ENCODE data around the gene EEFSEC.

The EEFSEC gene

DNA sequence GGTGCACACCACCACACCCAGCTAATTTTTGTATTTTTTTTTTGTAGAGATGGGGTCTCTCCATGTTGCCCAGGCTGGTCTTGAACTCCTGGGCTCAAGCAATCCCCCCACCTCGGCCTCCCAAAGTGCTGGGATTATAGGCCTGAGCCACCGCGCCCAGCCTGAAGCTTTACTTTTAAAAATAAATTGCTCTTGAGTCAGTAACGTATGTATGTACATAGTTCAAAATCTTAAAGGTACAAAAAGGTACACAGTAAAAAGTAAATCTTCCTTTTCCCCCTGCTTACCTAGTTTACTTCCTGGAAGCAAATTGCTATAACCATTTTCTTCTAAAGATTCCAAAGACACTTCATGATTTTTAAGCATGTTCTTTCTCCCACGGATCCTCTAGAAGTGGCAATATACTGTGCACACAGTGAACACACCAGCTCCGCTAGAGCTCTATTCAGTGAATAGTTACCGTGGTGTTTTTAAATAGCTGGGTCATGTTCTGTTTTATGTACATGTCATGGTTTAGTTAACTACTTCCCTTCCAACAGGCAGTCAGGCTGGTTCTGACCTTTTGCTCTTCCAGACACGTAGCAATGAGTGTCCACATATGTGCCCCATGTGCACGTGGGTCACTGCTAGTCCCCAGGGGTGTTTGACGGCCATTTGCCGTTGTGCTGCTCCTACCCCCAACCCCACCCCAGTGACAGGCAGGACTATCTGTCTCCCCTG, 82.1 kb downstream of the EEFSEC start:
- H3K36me3 ChIP-seq (ENCODE audit: control insufficient read depth, insufficient read depth, low read length), result no peaks in the 10 kb centered on the region
- no peak overlapping the region for H3K27ac ChIP-seq (ENCODE audit: low read depth, low read length)
- H3K27me3 ChIP-seq (ENCODE audit: control insufficient read depth, insufficient read depth, low read length), result no peaks in the 10 kb centered on the region
- H3K9me3 ChIP-seq (ENCODE audit: control insufficient read depth, insufficient read depth, low read length), result no peaks in the 10 kb centered on the region
- no peak overlapping the region for H3K4me3 ChIP-seq (ENCODE audit: low read depth, low read length)
- H3K9ac ChIP-seq (ENCODE audit: low read depth, low read length), result no peak overlapping the region
- peaks cover 11% of the 10 kb centered on the region; the same call in 1 of the 2 replicates for H3K4me1 ChIP-seq (ENCODE audit: control insufficient read depth, insufficient read depth, low read length)

DNA sequence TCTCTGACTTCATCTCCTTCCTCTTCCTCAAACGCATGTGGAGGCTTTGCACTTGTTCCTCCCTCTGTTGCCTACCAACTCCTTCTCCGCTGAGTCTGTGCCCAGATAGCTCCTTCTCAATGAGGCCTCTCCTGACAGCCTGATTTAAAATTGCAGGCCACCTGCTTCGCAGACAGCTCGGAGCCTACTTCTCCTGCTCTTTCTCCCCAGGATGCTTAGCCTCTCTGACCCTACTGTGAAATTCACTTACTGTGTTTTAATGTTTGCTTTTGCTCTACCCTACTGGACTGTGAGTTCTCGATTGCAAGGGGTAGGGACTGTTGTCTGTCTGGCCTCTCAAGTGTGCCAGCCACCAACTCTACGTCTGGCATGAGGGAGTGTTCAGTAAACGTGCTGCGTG, 83.4 kb downstream of the EEFSEC start:
- no peak overlapping the region for H3K27ac ChIP-seq (ENCODE audit: low read depth, low read length)

DNA sequence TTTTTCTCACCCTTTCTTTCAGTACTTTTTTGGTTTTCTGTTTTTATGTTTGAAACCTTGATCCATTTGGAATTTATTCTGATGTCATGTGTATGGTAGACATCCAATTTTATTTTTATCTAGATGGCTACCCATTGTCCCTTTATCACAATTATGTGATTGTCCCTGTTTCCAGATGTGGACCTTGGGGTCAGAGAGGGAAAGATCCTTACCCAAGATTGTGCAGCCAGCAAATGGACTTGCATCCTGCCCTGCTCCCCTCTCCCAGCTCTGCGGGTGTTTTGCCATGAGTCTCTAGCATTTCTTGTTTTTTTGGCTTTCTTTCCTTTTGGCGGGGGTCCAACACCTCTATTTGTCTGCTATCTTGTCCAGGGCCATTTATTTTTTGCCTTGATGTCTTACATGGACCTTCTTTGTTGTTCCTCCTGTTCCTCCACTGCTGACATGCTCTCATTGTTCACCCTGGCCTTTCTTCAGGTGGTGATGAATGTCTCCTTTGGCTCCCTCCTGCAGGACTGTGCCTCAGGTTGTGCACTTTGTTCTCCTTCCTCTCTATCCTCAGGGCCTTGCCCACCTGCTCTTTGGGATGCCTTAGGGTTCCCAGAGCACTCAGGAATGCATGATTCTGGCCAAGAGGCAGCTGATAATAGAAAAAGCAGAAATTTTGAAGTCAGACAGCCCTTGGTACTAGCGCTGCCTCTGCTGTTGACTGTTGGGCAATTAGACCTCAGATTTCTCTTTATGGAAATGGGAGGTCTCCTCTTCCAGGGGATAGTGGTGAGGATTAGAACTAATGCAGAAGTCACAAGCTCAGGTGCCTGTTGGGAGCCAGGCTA, 84.3 kb downstream of the EEFSEC start:
- H3K4me3 ChIP-seq (ENCODE audit: low read depth, low read length), result no peak overlapping the region
- no peaks in the 10 kb centered on the region for H3K9me3 ChIP-seq (ENCODE audit: control insufficient read depth, insufficient read depth, low read length)
- H3K9ac ChIP-seq (ENCODE audit: low read depth, low read length), result no peak overlapping the region
- peaks cover 4% of the 10 kb centered on the region; the same call in 1 of the 2 replicates for H3K4me1 ChIP-seq (ENCODE audit: control insufficient read depth, insufficient read depth, low read length)
- no peaks in the 10 kb centered on the region for H3K27me3 ChIP-seq (ENCODE audit: control insufficient read depth, insufficient read depth, low read length)
- no peaks in the 10 kb centered on the region for H3K36me3 ChIP-seq (ENCODE audit: control insufficient read depth, insufficient read depth, low read length)
- H3K27ac ChIP-seq (ENCODE audit: low read depth, low read length), result no peak overlapping the region

More for the DNA sequence above, 83.4 kb downstream of the EEFSEC start:
- H3K9ac ChIP-seq (ENCODE audit: low read depth, low read length), result no peak overlapping the region
- H3K4me3 ChIP-seq (ENCODE audit: low read depth, low read length), result no peak overlapping the region
- H3K27me3 ChIP-seq (ENCODE audit: control insufficient read depth, insufficient read depth, low read length), result no peaks in the 10 kb centered on the region
- H3K36me3 ChIP-seq (ENCODE audit: control insufficient read depth, insufficient read depth, low read length), result no peaks in the 10 kb centered on the region
- no peaks in the 10 kb centered on the region for H3K9me3 ChIP-seq (ENCODE audit: control insufficient read depth, insufficient read depth, low read length)
- H3K4me1 ChIP-seq (ENCODE audit: control insufficient read depth, insufficient read depth, low read length), result peaks cover 6% of the 10 kb centered on the region; the same call in 1 of the 2 replicates

DNA sequence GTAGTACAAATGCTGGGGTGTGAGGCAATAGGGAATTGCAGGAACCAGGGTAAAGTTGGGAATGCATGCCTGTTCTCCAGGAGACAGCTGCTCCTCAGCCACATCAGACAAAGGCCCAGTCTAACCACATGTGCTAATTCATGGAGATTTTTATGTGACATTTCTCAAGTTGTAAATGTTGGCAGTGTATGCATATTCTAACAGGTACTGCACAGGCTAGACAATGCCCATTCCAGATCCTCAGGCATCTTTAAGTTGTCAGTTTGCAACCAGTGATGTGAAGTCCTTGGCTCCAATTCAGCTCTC, 84.9 kb downstream of the EEFSEC start:
- no peak overlapping the region for H3K9ac ChIP-seq (ENCODE audit: low read depth, low read length)
- H3K4me1 ChIP-seq (ENCODE audit: control insufficient read depth, insufficient read depth, low read length), result peaks cover 4% of the 10 kb centered on the region; the same call in 1 of the 2 replicates
- no peak overlapping the region for H3K27ac ChIP-seq (ENCODE audit: low read depth, low read length)
- H3K9me3 ChIP-seq (ENCODE audit: control insufficient read depth, insufficient read depth, low read length), result no peaks in the 10 kb centered on the region
- H3K36me3 ChIP-seq (ENCODE audit: control insufficient read depth, insufficient read depth, low read length), result no peaks in the 10 kb centered on the region
- H3K4me3 ChIP-seq (ENCODE audit: low read depth, low read length), result no peak overlapping the region
- H3K27me3 ChIP-seq (ENCODE audit: control insufficient read depth, insufficient read depth, low read length), result no peaks in the 10 kb centered on the region

DNA sequence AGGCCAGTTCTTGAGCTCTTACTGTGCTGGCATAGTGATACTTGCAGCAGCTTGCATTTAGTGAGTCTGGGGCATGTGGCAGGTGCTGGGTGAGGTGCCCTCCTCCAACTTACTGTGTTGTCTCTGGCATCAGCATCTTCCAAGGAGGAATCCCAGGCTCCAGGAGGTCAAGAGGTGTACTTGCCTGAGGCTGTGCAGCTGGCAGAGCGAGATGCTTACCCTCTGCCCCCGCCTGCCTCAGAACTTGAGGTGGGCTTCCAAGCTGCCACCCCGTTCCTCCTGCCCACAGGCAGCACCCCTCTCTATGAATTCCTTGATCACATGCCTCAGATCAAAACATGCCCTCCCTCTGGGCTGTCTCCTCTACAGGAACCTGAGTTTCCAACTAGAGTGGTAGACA, 86.0 kb downstream of the EEFSEC start:
- Histone ChIP-seq H3K36me3 (ENCODE audit: control insufficient read depth, insufficient read depth, low read length) (no peaks in the 10 kb centered on the region), H3K4me3 (ENCODE audit: low read depth, low read length) (no peak overlapping the region), H3K27ac (ENCODE audit: low read depth, low read length) (no peak overlapping the region), H3K27me3 (ENCODE audit: control insufficient read depth, insufficient read depth, low read length) (no peaks in the 10 kb centered on the region), H3K4me1 (ENCODE audit: control insufficient read depth, insufficient read depth, low read length) (peaks cover 4% of the 10 kb centered on the region; the same call in 1 of the 2 replicates), H3K9me3 (ENCODE audit: control insufficient read depth, insufficient read depth, low read length) (no peaks in the 10 kb centered on the region), H3K9ac (ENCODE audit: low read depth, low read length) (no peak overlapping the region)

DNA sequence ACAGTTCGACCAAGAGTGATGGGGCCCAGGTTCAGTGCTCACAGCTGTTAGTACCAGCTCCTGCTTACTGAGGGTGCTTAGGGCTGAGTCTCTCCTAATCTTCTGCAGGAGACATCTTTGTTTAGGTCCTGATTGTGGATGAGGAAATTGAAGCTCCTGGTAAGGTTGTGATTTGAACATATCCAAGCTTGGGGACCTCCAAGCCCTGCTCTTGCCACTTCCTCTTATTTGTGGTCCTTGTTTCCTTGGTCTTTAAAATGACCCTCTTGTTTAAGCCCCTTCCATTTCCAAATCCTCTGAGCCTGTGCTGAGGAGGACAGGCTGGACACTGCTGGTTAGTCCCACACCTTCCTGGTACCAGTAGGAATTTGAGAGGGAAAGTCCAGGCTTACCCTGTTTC, 87.0 kb downstream of the EEFSEC start:
- no peak overlapping the region for H3K9ac ChIP-seq (ENCODE audit: low read depth, low read length)

DNA sequence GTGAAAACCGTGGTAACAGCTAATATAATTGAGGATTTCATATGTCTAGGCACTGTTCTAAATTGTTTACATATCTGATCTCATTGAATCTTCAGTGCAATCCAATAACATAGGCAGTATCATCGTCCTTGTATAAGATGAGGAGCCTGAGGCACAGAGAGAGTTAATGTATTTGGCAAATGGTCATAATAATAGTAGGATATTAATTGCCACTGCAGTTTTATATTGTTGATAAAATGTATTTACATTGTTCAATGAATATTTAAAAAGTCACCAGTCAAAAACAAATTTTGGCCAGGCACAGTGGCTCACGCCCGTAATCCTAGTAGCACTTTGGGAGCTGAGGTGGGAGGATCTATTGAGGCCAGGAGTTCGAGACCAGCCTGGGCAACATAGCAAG, 88.5 kb downstream of the EEFSEC start:
- Histone ChIP-seq H3K4me1 (ENCODE audit: control insufficient read depth, insufficient read depth, low read length) (peaks cover 4% of the 10 kb centered on the region; the same call in 1 of the 2 replicates), H3K4me3 (ENCODE audit: low read depth, low read length) (no peak overlapping the region), H3K27me3 (ENCODE audit: control insufficient read depth, insufficient read depth, low read length) (no peaks in the 10 kb centered on the region), H3K9ac (ENCODE audit: low read depth, low read length) (no peak overlapping the region), H3K36me3 (ENCODE audit: control insufficient read depth, insufficient read depth, low read length) (no peaks in the 10 kb centered on the region; the same call in 1 of the 2 replicates), H3K9me3 (ENCODE audit: control insufficient read depth, insufficient read depth, low read length) (no peaks in the 10 kb centered on the region), H3K27ac (ENCODE audit: low read depth, low read length) (no peak overlapping the region)

More for the DNA sequence above, 87.0 kb downstream of the EEFSEC start:
- Histone ChIP-seq H3K4me3 (ENCODE audit: low read depth, low read length) (no peak overlapping the region), H3K36me3 (ENCODE audit: control insufficient read depth, insufficient read depth, low read length) (no peaks in the 10 kb centered on the region), H3K9me3 (ENCODE audit: control insufficient read depth, insufficient read depth, low read length) (no peaks in the 10 kb centered on the region), H3K4me1 (ENCODE audit: control insufficient read depth, insufficient read depth, low read length) (peaks cover 4% of the 10 kb centered on the region; the same call in 1 of the 2 replicates), H3K27ac (ENCODE audit: low read depth, low read length) (no peak overlapping the region), H3K27me3 (ENCODE audit: control insufficient read depth, insufficient read depth, low read length) (no peaks in the 10 kb centered on the region)

DNA sequence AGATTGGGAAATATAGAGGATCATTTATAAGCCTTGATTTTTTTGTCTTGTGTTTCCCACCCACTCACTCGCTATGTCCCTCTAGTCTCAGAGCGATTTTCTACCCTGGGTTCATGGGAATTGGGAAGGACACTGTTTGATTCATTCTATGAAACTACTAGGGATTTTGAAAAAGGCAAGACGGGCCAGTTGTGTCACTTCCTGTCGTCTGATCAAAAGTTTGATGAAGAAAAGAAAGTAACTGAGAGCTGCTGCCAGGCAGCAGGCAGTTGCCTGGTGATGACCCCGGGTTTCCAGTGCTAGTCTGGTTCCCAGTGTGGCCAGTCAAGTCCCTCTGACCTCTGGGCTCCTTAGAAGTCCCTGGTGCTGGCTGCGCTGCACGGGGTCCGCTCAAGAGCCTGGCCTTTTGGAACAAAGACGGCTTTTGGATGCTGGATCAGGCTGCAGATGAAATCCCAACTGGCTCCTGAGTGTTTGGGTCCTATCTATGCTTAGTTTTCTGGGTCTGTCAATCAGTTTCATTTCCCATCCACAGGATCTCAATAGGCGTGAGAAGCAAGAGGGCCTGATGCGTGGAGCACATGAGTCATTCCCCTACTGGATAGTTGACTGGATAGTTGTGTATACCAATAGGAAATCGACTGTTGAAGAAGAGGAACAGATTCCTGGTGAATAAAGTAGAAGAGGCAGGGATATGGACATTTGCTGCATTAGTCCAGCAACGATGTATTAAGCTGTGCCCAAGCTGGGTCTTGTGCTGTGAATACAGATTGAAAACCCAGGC, 89.7 kb downstream of the EEFSEC start:
- no peak overlapping the region for H3K9ac ChIP-seq (ENCODE audit: low read depth, low read length)
- H3K4me3 ChIP-seq (ENCODE audit: low read depth, low read length), result no peak overlapping the region
- H3K36me3 ChIP-seq (ENCODE audit: control insufficient read depth, insufficient read depth, low read length), result peaks cover 4% of the 10 kb centered on the region; the same call in 1 of the 2 replicates
- no peaks in the 10 kb centered on the region for H3K27me3 ChIP-seq (ENCODE audit: control insufficient read depth, insufficient read depth, low read length)
- H3K4me1 ChIP-seq (ENCODE audit: control insufficient read depth, insufficient read depth, low read length), result peaks cover 4% of the 10 kb centered on the region; the same call in 1 of the 2 replicates
- no peaks in the 10 kb centered on the region for H3K9me3 ChIP-seq (ENCODE audit: control insufficient read depth, insufficient read depth, low read length)
- H3K27ac ChIP-seq (ENCODE audit: low read depth, low read length), result no peak overlapping the region

DNA sequence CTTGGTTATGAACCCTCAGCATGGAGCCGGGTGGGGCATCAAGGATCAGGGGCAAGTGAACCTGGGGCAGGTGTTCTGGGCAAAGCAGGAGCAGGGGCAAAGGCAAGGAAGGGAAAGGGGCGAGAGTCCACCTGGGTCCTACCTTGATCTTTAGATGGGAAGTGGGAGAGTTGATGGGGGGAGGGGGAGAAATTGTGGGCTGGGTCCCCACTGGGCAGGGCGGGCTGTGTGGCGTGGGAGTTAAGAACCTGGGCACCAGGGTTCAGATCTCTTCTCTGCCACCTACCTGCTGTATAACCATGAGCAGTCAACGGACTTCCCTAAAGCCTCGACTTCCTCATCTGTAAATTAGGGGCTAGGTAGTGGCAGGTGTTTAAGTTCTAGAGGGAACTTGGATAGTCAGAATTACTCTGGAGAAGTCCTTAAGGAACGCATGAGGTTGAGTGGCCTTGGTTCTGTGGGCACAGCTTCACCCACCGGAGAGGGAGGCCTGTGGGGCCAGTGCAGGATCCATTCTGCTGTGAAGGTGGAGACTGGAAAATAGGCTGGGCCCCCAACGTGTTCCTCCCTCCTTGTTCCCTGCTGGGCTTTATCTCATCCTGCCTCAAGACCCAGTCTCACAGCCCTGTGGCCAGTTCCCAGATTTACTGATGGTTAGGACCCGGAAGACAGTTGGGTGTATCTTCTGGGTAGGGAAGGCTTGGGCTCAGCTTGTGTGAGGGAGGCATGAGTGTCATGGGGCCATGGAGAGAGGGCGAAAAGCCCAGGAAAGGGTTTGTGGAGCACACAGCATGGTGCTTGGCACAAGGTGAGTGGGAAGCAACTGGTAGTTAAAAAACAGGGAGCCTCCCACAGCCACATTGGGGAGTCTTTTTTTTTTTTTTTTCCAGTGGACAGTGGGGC, 90.6 kb downstream of the EEFSEC start:
- peaks cover 2% of the 10 kb centered on the region; the same call in 1 of the 2 replicates for H3K4me1 ChIP-seq (ENCODE audit: control insufficient read depth, insufficient read depth, low read length)
- no peak overlapping the region for H3K9ac ChIP-seq (ENCODE audit: low read depth, low read length)
- H3K27ac ChIP-seq (ENCODE audit: low read depth, low read length), result no peak overlapping the region
- H3K9me3 ChIP-seq (ENCODE audit: control insufficient read depth, insufficient read depth, low read length), result no peaks in the 10 kb centered on the region
- H3K36me3 ChIP-seq (ENCODE audit: control insufficient read depth, insufficient read depth, low read length), result peaks cover 4% of the 10 kb centered on the region; the same call in 1 of the 2 replicates
- no peaks in the 10 kb centered on the region for H3K27me3 ChIP-seq (ENCODE audit: control insufficient read depth, insufficient read depth, low read length)
- H3K4me3 ChIP-seq (ENCODE audit: low read depth, low read length), result no peak overlapping the region

DNA sequence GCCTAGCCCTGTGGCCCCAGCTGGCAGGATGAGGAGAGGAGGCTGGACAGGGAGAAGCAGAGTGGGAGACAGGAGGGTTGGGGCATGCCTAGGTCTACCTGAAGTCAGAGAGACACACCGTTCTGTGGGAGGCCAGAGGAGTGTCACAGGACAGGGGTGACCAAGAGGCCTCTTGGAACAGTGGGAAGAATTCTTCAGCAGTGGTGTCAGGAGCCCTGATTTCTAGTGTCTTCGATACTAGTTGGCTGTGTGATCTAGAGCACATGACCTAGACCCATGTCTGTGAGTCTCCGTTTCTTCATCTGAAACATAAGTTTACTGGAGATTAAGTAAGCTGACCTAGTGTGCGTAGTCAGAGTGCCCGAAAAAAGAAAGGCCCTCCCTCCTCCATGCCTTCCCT, 92.2 kb downstream of the EEFSEC start:
- Histone ChIP-seq H3K4me1 (ENCODE audit: control insufficient read depth, insufficient read depth, low read length) (no peaks in the 10 kb centered on the region), H3K36me3 (ENCODE audit: control insufficient read depth, insufficient read depth, low read length) (peaks cover 4% of the 10 kb centered on the region; the same call in 1 of the 2 replicates), H3K4me3 (ENCODE audit: low read depth, low read length) (no peak overlapping the region), H3K27ac (ENCODE audit: low read depth, low read length) (no peak overlapping the region), H3K9ac (ENCODE audit: low read depth, low read length) (no peak overlapping the region), H3K9me3 (ENCODE audit: control insufficient read depth, insufficient read depth, low read length) (no peaks in the 10 kb centered on the region), H3K27me3 (ENCODE audit: control insufficient read depth, insufficient read depth, low read length) (no peaks in the 10 kb centered on the region)

All from HUES48 (cell line).